ENCODE data around the gene THAP3.
"Not testable (repeated sequence)": the region's sequence is repeated elsewhere in the genome, so short reads cannot be mapped to it uniquely, and the experiment has no call there.

The THAP3 gene

GRCh38 chr1:6594977-6595740 is 29.5 kb upstream of the THAP3 start:
- Histone ChIP-seq H3K9me3 (replicated peaks in 1 of 11) (no peaks in the 10 kb centered on the region), H3K27ac (no peak overlapping the region), H3K36me3 (peaks cover 56 to 89% (median 79%) of the 10 kb centered on the region in 11 experiments), H3K4me3 (no peak overlapping the region), H3K4me1 (peaks cover 49 to 86% (median 63%) of the 10 kb centered on the region in 10 experiments), H3K27me3 (no peaks in the 10 kb centered on the region), H4K20me1 (peaks cover 96 to 100% (median 100%) of the 10 kb centered on the region in 11 experiments), H3K9ac (0 out of 22 replicates have a peak overlapping the region, but pooled peaks of 1 of the 11 experiments have one; percentile 7), H3K4me2 (no peak overlapping the region)
- TF ChIP-seq Cebpa-rat (IDR thresholded peaks at IDR 0.05), result no peak

GRCh38 chr1:6596351-6596750 is 28.3 kb upstream of the THAP3 start:
- Histone ChIP-seq H3K9ac (no peak overlapping the region), H3K36me3 (peaks cover 51 to 81% (median 71%) of the 10 kb centered on the region in 11 experiments), H4K20me1 (peaks cover 91 to 100% (median 98%) of the 10 kb centered on the region in 11 experiments)

GRCh38 chr1:6596886-6597776 is 27.5 kb upstream of the THAP3 start:
- TF ChIP-seq Cebpa-rat (IDR thresholded peaks at IDR 0.05), result no peak
- no peak overlapping the region for H3K4me3 ChIP-seq
- peak overlapping the region in 1 of 11 experiments; percentile 19; a peak in 1 of 22 replicates for H3K4me2 ChIP-seq
- H3K27ac ChIP-seq, result peak overlapping the region in 6 of 11 experiments; percentile 17 to 87 (median 82); a peak in 9 of 22 replicates
- H4K20me1 ChIP-seq, result peaks cover 83 to 100% (median 98%) of the 10 kb centered on the region in 11 experiments
- H3K36me3 ChIP-seq, result peaks cover 51 to 74% (median 71%) of the 10 kb centered on the region in 11 experiments
- H3K9ac ChIP-seq, result peak overlapping the region in 3 of 11 experiments; percentile 12 to 15 (median 13); a peak in 1 of 22 replicates
- peaks cover 42 to 86% (median 60%) of the 10 kb centered on the region in 10 experiments for H3K4me1 ChIP-seq
- H3K27me3 ChIP-seq, result no peaks in the 10 kb centered on the region; a peak in 1 of 22 replicates
- no peaks in the 10 kb centered on the region for H3K9me3 ChIP-seq (replicated peaks in 1 of 11)

More at GRCh38 chr1:6596351-6596750, 28.3 kb upstream of the THAP3 start:
- H3K27me3 ChIP-seq, result no peaks in the 10 kb centered on the region
- H3K4me2 ChIP-seq, result no peak overlapping the region
- no peak overlapping the region for H3K4me3 ChIP-seq
- peaks cover 47 to 86% (median 61%) of the 10 kb centered on the region in 10 experiments for H3K4me1 ChIP-seq
- TF ChIP-seq Cebpa-rat (IDR thresholded peaks at IDR 0.05), result no peak
- H3K9me3 ChIP-seq (replicated peaks in 1 of 11), result no peaks in the 10 kb centered on the region
- no peak overlapping the region for H3K27ac ChIP-seq

- H3K4me2 ChIP-seq, result peak overlapping the region in 5 of 11 experiments; percentile 94 to 100 (median 100); a peak in 6 of 22 replicates
- H3K9ac ChIP-seq, result peak overlapping the region in 6 of 11 experiments; percentile 1 to 31 (median 12); a peak in 5 of 22 replicates
- no peak for TF ChIP-seq Cebpa-rat (IDR thresholded peaks at IDR 0.05)
- H4K20me1 ChIP-seq, result peaks cover 76 to 97% (median 94%) of the 10 kb centered on the region in 11 experiments; a peak in 21 of 22 replicates
- peaks cover 35 to 83% (median 57%) of the 10 kb centered on the region in 10 experiments for H3K4me1 ChIP-seq
- H3K36me3 ChIP-seq, result peaks cover 48 to 68% (median 66%) of the 10 kb centered on the region in 11 experiments
- no peaks in the 10 kb centered on the region; a peak in 1 of 22 replicates for H3K27me3 ChIP-seq
- peak overlapping the region in 7 of 11 experiments; percentile 17 to 87 (median 78); a peak in 11 of 22 replicates for H3K27ac ChIP-seq
- no peak overlapping the region for H3K4me3 ChIP-seq
- H3K9me3 ChIP-seq (replicated peaks in 1 of 11), result no peaks in the 10 kb centered on the region
Measured at GRCh38 chr1:6597777-6598131, 26.9 kb upstream of the THAP3 start.

GRCh38 chr1:6599141-6599975 is 25.3 kb upstream of the THAP3 start:
- peaks cover 40 to 85% (median 64%) of the 10 kb centered on the region in 10 experiments for H3K4me1 ChIP-seq

GRCh38 chr1:6599991-6600390 is 24.7 kb upstream of the THAP3 start:
- H3K4me2 ChIP-seq, result peak overlapping the region; percentile 91 to 100 (median 99)
- peaks cover 42 to 84% (median 67%) of the 10 kb centered on the region in 10 experiments for H3K4me1 ChIP-seq
- H3K4me3 ChIP-seq, result peak overlapping the region; percentile 70 to 89 (median 79)
- H3K9ac ChIP-seq, result peak overlapping the region; percentile 77 to 90 (median 87); a peak in 21 of 22 replicates
- H3K27ac ChIP-seq, result peak overlapping the region in 10 of 11 experiments; percentile 44 to 91 (median 85); a peak in 21 of 22 replicates
- H3K36me3 ChIP-seq, result peaks cover 33 to 46% (median 44%) of the 10 kb centered on the region in 11 experiments
- not testable (repeated sequence) for H3K27me3 ChIP-seq; H3K9me3 ChIP-seq (replicated peaks in 1 of 11)
- peaks cover 55 to 75% (median 71%) of the 10 kb centered on the region in 11 experiments; a peak in 21 of 22 replicates for H4K20me1 ChIP-seq

More at GRCh38 chr1:6599141-6599975, 25.3 kb upstream of the THAP3 start:
- Histone ChIP-seq H3K27ac (peak overlapping the region in 9 of 11 experiments; percentile 34 to 91 (median 85); a peak in 18 of 22 replicates), H3K4me3 (peak overlapping the region; percentile 39 to 89 (median 76)), H3K27me3 (no peaks in the 10 kb centered on the region; a peak in 1 of 22 replicates), H3K9ac (peak overlapping the region; percentile 29 to 90 (median 86); a peak in 20 of 22 replicates), H3K36me3 (peaks cover 33 to 52% (median 50%) of the 10 kb centered on the region in 11 experiments), H4K20me1 (peaks cover 62 to 81% (median 77%) of the 10 kb centered on the region in 11 experiments; a peak in 21 of 22 replicates), H3K4me2 (peak overlapping the region; percentile 91 to 100 (median 99)), H3K9me3 (replicated peaks in 1 of 11) (no peaks in the 10 kb centered on the region)
- no peak for TF ChIP-seq Cebpa-rat (IDR thresholded peaks at IDR 0.05)

- Histone ChIP-seq H4K20me1 (peaks cover 50 to 69% (median 66%) of the 10 kb centered on the region in 11 experiments; a peak in 21 of 22 replicates), H3K9ac (peak overlapping the region; percentile 77 to 90 (median 87)), H3K27me3 (no peaks in the 10 kb centered on the region; a peak in 1 of 22 replicates), H3K9me3 (replicated peaks in 1 of 11) (no peaks in the 10 kb centered on the region), H3K36me3 (peaks cover 29 to 40% (median 38%) of the 10 kb centered on the region in 11 experiments), H3K4me1 (peaks cover 42 to 79% (median 64%) of the 10 kb centered on the region in 10 experiments), H3K4me3 (peak overlapping the region; percentile 70 to 89 (median 79)), H3K4me2 (peak overlapping the region; percentile 91 to 100 (median 99)), H3K27ac (peak overlapping the region; percentile 44 to 91 (median 85); a peak in 21 of 22 replicates)
- no peak for TF ChIP-seq Cebpa-rat (IDR thresholded peaks at IDR 0.05)
Measured at GRCh38 chr1:6600410-6601048, 24.1 kb upstream of the THAP3 start.
